ENCODE measurements around the gene SLC25A33. TPM values are rescaled to one million over a fixed set of nuclear protein-coding genes. Genes with fewer than 3 reads are reported as not detected.

The SLC25A33 gene
- total and polyA plus RNA-seq, 2 of the 8 experiments (the other 6 are each of a cell fraction or from before 2014, with no cell fraction given) = 7.8 to 12.8 TPM

GRCh38 chr1:9559673-9560072, 20.4 kb downstream of the SLC25A33 start (continued):
- TF ChIP-seq CHD7 (IDR thresholded peaks at IDR 0.05; ENCODE audit: insufficient replicate concordance, low read length) (no peak), TCF12 (IDR thresholded peaks at IDR 0.05; ENCODE audit: low read depth, low read length) (0 out of 2 replicates have a peak, but pooled peaks have one; percentile 61)

Data from H1 (cell line).